C4-2B (cell line): ENCODE measurements around the gene FRK.

Experiments used
- CTCF ChIP-seq: fragments of 450-650 bp; conservative IDR thresholded peaks from 2 replicates; pipeline ENCODE4 v1.5.1; 2017; ENCODE audit warnings: mild to moderate bottlenecking
- ZFX ChIP-seq: fragments of 450-650 bp; IDR thresholded peaks from 2 replicates; pipeline ENCODE4 v1.6.1; 2017

GRCh38 chr6:116066789-116067188, 6.1 kb upstream of the FRK start:
- TF ChIP-seq CTCF: no peak
- TF ChIP-seq ZFX: no peak
